Measurements from ENCODE around the gene NSMF.

DNA sequence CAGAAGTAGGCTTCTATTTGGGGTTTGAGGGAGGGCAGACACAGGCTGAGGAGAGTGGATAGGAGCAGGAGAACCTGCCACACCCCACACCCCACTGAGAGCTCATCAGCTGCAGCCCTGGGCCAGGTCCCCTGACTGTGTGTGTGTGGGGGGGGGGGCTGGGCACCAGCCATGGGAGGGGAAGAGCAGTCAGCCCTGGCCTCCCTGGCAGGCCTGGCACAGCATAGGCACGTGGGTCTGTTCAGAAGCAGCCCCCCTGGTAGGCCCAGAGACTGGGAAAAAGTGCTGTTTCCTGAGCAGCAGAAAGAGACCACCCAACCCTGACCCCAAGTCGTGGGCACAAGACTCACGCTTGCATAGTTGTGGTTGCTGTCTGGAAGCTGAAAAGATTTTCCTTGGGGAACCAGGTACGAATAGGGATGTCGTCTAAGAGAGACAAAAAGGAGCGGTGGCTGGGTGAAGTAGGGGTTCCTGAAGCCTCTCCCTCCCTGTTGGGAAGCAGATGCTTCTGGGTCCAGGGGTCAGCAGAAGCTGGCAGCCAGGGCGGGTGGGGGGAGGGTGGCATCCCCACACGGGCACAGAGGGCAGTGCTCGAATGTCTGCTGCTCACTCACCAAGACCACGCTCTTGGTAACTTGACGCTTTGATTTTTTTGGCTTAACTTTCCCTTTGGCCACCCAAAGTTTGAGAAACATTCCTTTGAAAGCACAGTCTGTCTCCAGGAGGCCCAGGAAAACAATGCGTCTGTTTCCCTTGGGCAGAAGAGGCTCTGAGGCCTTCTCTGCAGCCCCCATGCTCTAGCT lies 2.9 kb downstream of the NSMF start:
- TF ChIP-seq, protein P1, sequence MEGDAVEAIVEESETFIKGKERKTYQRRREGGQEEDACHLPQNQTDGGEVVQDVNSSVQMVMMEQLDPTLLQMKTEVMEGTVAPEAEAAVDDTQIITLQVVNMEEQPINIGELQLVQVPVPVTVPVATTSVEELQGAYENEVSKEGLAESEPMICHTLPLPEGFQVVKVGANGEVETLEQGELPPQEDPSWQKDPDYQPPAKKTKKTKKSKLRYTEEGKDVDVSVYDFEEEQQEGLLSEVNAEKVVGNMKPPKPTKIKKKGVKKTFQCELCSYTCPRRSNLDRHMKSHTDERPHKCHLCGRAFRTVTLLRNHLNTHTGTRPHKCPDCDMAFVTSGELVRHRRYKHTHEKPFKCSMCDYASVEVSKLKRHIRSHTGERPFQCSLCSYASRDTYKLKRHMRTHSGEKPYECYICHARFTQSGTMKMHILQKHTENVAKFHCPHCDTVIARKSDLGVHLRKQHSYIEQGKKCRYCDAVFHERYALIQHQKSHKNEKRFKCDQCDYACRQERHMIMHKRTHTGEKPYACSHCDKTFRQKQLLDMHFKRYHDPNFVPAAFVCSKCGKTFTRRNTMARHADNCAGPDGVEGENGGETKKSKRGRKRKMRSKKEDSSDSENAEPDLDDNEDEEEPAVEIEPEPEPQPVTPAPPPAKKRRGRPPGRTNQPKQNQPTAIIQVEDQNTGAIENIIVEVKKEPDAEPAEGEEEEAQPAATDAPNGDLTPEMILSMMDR (IDR thresholded peaks at IDR 0.05 in 2 of 3, conservative IDR thresholded peaks at IDR 0.05 in 1 of 3; ENCODE audit: control insufficient read depth in 2 of 3, extremely low read depth in 1 of 3, insufficient read depth in 1 of 3, low read depth in 3 of 3, low read length in 3 of 3), result no peak
- TF ChIP-seq, protein P2, sequence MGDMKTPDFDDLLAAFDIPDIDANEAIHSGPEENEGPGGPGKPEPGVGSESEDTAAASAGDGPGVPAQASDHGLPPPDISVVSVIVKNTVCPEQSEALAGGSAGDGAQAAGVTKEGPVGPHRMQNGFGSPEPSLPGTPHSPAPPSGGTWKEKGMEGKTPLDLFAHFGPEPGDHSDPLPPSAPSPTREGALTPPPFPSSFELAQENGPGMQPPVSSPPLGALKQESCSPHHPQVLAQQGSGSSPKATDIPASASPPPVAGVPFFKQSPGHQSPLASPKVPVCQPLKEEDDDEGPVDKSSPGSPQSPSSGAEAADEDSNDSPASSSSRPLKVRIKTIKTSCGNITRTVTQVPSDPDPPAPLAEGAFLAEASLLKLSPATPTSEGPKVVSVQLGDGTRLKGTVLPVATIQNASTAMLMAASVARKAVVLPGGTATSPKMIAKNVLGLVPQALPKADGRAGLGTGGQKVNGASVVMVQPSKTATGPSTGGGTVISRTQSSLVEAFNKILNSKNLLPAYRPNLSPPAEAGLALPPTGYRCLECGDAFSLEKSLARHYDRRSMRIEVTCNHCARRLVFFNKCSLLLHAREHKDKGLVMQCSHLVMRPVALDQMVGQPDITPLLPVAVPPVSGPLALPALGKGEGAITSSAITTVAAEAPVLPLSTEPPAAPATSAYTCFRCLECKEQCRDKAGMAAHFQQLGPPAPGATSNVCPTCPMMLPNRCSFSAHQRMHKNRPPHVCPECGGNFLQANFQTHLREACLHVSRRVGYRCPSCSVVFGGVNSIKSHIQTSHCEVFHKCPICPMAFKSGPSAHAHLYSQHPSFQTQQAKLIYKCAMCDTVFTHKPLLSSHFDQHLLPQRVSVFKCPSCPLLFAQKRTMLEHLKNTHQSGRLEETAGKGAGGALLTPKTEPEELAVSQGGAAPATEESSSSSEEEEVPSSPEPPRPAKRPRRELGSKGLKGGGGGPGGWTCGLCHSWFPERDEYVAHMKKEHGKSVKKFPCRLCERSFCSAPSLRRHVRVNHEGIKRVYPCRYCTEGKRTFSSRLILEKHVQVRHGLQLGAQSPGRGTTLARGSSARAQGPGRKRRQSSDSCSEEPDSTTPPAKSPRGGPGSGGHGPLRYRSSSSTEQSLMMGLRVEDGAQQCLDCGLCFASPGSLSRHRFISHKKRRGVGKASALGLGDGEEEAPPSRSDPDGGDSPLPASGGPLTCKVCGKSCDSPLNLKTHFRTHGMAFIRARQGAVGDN (IDR thresholded peaks at IDR 0.05), result no peak
- 0 out of 2 replicates have a peak, but pooled peaks have one; percentile 13 for TF ChIP-seq POLR2AphosphoS5 (IDR thresholded peaks at IDR 0.05; ENCODE audit: low read length)
- TF ChIP-seq, protein P3, sequence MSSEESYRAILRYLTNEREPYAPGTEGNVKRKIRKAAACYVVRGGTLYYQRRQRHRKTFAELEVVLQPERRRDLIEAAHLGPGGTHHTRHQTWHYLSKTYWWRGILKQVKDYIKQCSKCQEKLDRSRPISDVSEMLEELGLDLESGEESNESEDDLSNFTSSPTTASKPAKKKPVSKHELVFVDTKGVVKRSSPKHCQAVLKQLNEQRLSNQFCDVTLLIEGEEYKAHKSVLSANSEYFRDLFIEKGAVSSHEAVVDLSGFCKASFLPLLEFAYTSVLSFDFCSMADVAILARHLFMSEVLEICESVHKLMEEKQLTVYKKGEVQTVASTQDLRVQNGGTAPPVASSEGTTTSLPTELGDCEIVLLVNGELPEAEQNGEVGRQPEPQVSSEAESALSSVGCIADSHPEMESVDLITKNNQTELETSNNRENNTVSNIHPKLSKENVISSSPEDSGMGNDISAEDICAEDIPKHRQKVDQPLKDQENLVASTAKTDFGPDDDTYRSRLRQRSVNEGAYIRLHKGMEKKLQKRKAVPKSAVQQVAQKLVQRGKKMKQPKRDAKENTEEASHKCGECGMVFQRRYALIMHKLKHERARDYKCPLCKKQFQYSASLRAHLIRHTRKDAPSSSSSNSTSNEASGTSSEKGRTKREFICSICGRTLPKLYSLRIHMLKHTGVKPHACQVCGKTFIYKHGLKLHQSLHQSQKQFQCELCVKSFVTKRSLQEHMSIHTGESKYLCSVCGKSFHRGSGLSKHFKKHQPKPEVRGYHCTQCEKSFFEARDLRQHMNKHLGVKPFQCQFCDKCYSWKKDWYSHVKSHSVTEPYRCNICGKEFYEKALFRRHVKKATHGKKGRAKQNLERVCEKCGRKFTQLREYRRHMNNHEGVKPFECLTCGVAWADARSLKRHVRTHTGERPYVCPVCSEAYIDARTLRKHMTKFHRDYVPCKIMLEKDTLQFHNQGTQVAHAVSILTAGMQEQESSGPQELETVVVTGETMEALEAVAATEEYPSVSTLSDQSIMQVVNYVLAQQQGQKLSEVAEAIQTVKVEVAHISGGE (CRISPR knock-in tag; IDR thresholded peaks at IDR 0.05), result no peak
- TF ChIP-seq ZNF274 (IDR thresholded peaks at IDR 0.05; ENCODE audit: insufficient read depth, insufficient read length), result no peak
- TF ChIP-seq, protein P4, sequence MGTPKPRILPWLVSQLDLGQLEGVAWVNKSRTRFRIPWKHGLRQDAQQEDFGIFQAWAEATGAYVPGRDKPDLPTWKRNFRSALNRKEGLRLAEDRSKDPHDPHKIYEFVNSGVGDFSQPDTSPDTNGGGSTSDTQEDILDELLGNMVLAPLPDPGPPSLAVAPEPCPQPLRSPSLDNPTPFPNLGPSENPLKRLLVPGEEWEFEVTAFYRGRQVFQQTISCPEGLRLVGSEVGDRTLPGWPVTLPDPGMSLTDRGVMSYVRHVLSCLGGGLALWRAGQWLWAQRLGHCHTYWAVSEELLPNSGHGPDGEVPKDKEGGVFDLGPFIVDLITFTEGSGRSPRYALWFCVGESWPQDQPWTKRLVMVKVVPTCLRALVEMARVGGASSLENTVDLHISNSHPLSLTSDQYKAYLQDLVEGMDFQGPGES (IDR thresholded peaks at IDR 0.05), result no peak
- TF ChIP-seq SMC3 (IDR thresholded peaks at IDR 0.05; ENCODE audit: borderline replicate concordance, low read length), result no peak
- no peak for TF ChIP-seq NR2C1 (IDR thresholded peaks at IDR 0.05)
- no peak for TF ChIP-seq POLR2A (IDR thresholded peaks at IDR 0.05; ENCODE audit: low read depth, low read length)
- no peak for TF ChIP-seq FOXK2 (IDR thresholded peaks at IDR 0.05)
- TF ChIP-seq, protein P5, sequence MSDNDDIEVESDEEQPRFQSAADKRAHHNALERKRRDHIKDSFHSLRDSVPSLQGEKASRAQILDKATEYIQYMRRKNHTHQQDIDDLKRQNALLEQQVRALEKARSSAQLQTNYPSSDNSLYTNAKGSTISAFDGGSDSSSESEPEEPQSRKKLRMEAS (IDR thresholded peaks at IDR 0.05; ENCODE audit: low read depth, low read length), result no peak
- TF ChIP-seq EZH2 (IDR thresholded peaks at IDR 0.05; ENCODE audit: borderline replicate concordance, control insufficient read depth, low read depth, low read length), result no peak
